ENCODE measurements around the gene HOXC11.
A peak's percentile ranks its signal among the peaks of the same experiment; 100 is the strongest.

The HOXC11 gene

DNA sequence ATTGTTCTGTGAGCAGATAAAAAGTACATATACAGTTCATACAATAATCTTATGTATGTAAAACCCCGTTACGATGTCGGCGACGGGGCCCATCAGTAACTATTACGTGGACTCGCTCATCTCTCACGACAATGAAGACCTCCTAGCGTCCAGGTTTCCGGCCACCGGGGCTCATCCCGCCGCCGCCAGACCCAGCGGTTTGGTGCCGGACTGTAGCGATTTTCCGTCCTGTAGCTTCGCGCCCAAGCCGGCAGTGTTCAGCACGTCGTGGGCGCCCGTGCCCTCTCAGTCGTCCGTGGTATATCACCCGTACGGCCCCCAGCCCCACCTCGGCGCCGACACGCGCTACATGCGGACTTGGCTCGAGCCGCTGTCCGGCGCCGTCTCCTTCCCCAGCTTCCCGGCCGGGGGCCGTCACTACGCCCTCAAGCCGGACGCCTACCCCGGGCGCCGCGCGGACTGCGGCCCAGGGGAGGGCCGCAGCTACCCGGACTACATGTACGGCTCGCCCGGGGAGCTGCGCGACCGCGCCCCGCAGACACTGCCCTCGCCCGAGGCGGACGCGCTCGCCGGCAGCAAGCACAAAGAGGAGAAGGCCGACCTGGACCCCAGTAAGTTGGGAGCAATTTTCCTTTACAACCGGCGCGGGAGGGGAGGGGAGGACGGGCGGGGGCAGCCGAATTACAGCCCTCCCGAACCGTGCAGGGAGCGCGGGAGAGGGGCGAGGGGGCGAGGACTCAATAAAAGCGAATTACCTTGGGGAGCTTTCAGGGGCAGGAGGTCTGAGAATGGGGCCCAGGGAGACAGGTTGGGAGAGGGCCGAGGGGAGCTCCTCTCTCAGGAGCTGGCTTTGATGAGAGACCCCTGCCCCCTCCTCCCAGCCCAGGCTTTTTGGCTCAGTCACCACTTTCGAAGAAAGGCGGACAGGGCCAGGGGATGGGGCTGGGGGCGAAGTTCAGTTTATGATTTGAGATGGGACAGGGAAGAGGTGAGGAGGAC, 27.5 kb downstream of the HOXC11 start, which contains the start of gene HOXC9:
TSS of gene HOXC9 (plus strand) at position 46 of the 999 bp plus-strand sequence. CDS start at position 74, 28 bp downstream.
- DNase-seq = no peak

DNA sequence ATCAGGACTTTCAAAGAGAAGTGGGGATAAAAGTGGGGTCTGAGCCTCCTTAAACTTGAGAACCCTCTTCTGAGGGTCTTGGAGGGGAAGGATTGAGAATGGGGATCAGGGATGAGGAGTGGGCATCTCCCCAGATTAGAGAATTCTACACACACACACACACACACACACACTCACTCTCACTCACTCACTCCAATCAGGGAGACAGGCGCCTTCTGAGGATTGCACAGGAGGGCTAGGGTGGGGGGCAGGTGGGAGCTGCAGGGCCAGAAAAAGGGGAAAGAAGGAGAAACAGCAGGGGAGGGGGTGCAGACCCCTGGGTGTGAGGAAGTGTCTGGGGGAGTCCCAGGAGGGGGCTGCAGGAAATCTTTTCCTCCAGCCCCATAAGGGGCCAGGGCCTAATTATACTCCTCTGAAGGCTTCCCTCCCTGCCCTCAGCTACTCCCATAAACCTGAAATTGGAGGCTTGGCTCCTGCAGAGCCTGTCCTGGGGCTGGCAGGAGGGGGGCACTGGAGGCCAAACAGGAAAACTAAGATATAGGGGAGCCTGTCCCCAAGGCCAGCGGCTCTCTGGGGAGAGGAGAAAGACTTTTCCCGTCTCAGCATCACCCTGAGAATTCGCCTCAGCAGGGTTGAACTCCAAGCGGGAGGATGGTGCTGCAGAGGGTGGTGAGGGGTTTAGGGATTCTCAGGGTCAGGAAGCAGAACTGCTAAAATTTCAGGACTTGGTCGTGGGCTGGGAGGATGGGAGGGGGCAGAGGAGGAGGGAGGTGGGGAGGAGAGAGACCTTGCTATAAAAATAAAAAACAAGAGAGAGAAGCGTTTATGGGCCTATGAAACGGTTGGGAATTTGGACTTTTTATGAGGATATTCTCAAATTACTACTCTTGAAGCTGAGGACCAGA, 28.6 kb downstream of the HOXC11 start:
- no peak for DNase-seq

DNA sequence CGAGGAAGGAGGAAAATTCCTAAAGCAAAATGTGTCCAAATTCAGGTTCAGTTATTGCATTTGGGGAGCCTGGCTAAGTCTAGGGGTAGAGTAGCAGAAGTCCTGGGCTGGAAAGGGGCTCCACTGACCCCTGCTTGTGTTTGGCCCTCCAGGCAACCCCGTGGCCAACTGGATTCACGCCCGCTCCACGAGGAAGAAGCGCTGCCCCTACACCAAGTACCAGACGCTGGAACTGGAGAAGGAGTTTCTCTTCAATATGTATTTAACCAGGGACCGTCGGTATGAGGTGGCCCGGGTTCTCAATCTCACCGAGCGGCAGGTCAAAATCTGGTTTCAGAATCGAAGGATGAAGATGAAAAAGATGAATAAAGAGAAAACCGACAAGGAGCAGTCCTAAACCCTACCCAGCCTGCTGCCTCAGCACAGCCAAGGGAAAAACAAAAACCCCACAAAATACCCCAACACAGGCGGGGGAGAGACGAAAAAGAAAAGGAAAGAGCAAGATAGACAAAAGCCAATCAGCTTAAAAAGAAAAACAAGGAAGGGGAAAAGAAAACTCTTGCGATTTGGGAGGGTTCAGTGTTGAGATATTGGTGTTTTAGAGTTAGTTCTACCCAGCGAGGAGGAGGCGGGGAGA, 29.5 kb downstream of the HOXC11 start:
- no peak for DNase-seq

DNA sequence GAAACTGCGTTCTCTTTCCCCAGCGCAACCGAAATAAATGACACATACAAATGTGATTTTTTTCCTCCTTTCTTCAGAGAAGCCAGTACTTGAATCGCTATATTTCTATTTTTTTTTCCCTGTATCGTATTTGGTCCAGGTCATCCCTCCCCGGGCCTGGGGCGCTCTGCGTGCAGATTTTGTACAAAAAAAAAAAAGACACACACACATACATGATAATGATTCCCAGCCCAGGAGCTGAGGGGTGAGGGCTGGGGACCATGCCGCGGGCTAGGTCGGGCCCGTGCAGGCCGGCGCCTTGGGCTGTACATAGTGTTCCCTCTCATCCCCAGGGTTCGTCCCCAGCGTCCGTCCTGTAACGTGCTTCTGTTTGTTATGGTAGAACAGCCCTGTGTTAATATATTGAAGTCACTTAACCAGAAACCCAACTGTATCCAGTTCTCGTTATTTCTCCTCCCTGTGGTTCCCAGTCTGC, 30.0 kb downstream of the HOXC11 start:
- DNase-seq = no peak

DNA sequence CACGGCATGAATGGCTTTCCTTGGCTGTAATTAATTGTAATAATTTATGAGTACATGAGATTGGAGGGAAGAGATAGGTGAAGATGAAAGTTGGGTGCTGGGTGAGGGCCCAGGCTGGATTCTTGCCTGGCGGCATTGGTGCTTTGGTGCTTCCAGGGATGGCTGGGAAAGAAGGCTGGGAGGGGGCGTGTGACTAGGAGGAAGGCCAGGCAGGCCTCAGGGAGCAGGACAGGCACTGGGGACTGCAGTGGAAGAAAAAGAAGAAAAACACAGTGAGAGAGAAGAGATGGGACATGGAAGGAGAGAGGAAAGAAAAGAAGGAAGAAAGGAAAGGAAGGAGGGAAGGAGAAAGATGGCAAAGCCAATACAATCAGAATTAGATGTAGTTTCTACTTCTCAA, 30.7 kb downstream of the HOXC11 start:
- no peak for DNase-seq

DNA sequence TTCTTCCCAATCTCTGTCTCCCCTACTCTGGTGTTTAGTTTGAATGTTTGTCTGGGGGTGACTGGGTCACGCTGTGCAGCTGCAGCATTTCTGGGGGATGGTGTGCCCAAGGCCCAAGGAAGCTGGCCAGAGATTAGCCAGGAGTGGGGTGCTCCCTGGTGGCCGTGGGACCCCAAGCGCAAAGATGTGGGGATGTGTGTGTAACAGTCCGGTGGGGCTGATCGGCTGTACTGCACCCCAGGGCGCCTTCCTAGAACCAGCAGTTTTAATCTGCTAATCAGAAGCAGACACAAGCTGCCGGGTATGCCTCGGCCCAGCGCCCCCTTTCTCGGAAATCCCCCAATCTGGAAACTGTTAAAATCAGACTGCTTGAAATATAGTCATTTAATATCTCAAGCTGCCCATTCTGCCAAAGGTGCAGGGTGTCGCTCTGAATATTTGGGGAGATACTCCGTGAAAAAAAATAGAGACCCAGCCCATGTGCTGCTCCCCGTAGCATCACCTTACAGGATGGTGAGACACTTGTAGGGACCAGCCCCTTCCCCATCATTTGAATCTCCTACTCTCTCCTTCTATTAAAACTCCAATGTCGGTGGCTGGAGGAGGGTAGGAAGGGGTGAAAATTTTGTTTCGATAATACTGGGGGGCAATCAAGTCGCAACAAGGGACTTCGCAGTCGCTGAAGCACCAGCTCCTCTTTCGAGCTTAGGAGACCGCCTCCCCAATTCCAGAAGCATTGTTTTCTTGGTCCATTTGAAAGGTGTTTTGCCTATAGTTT, 31.3 kb downstream of the HOXC11 start:
- no peak for DNase-seq

DNA sequence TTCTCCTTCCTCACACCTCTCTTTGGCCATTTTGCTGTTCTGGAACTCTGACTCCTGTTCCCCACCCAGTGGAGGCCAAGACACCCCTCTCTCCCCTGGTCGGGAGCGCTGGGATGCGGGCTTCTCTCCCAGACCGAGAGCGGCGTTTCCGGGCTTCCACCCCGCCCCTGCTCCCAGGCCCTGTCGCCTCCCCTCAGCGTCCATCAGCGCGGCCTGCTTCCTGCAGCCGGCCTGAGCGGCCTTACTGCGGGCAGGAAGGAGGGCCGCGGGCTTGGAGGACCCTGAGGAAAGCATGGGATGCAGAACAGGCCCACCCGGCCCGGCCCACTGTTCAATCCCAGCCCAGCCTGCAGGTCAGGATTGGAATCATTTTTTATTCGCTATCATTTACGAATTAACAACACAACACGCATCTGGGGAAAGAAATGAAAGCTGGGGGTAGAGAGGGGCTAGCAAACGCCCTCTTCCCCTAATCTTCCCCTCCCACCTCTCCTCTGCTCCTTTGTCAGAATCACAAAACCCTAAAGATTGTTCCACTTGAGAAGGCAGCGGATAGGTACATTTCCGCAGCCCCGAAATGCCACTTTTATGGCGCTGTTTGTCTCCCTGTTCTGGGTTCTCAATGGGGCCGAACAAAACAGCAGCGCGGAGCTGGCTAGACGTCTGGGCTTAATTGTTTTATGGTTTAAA, 32.1 kb downstream of the HOXC11 start:
- no peak for DNase-seq

DNA sequence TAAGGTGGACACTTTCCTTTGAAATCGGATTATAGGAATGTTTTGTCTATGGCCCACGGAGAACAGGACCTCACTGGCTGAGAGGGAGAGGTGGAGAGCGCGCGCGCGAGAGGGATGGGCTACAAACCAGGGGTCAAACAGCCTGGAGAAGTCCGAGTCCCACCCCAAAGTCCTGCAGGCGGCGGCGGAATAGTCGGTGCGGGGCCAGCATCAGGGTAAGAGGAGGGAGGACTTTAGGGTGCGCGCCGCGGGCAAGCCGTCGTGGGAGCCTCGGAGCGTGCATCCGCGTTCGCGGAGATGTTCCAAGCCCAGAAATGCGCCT, 32.6 kb downstream of the HOXC11 start:
- DNase-seq = no peak

DNA sequence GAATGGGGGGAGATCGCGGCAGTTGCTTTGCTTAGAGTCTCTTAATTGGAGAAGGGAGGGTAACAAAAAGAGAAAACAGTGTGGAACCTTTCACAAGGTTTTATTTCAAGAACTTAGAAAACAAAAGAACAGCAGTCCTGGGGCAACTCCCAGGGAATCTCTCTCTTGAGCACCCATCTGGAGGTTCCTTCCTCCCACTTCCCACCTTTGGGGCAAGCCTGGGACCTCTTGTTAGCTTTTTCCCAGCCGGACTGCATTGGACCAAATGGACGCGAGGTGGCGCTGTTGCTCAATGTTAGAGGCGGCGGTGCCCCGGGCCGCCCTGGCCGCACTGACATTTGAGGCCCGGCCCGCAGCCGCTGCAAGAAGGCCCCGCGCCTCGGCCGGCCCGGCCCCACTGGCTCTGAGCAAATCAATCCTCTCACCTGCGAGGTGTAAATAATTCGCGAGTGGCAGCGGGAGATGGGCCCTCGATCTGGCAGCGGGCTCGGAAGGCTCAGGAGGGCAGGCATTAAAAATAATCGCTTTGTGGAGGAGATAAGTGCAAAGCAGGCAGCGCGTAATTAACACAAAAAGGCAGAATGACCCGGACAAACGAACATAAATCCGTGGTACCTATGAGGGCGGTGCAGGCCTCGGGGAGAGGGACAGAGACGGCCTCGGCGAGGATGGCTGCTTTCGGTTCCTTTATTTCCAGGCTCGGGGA, 33.1 kb downstream of the HOXC11 start:
- DNase-seq = peak; percentile 75

DNA sequence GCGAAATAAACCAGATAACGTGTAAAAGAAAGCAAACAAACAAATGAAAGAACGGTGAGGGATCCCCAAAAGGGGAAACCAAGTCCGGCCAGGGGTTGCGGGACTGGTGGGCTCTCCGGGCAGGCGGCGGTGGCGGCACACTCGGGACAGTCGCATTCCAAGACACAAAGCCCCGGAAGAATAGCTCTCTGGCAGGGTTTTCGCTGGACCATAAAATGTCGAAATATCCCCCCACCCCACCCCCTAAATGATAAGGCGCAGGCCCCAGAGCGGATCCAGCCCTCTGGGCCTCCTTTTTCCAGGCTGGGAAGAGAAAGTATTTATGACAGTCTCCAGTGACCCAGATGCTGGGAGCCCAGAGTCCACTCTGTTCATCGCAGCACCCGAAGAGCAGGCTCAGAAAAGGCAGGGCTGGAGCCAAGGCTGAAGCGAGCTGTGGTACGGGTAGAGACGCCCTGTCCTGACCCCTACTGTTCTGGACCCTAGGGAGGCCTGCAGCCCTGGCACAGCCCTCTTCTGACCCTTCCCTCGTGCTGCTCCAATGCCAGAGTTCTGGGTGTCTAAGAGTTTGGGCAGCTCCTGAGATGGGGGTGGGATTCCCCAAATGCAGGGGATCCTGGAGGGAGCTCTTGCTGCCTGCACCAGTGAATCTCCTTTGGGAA, 33.8 kb downstream of the HOXC11 start:
- no peak for DNase-seq

DNA sequence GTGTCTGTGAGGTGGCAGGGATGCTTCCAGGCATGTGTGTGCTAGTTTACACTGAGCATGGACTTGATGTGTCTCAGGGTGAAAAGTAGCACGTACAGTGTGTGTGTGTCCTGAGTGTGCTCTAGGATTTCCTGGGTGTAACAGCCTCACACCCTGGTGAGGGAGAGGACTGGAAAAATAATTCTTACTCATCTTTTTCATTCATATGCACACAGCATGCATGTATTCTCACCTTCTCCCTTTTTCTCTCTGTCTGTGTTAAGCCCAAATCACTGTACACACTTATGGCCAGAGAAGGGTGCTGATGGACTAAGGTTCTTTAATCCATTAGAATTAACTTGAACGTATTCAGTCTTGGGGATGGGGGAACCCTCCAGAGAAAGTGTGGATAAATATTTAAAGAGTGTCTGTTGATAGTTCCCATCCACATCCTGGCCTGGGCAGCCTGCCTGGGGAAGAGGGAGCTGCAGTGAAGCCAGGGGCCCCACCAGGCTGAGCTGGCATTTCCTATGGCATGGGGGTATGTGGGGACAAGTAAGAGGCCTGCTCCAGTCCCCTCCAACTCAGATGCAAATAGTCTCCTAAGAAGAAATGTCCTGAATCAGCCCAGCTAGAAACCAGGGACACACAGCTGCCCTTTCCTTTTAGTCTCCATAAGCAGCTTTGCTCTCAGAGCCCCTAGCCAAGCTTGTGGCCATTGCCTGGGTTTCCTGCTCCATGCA, 34.8 kb downstream of the HOXC11 start:
- no peak for DNase-seq

DNA sequence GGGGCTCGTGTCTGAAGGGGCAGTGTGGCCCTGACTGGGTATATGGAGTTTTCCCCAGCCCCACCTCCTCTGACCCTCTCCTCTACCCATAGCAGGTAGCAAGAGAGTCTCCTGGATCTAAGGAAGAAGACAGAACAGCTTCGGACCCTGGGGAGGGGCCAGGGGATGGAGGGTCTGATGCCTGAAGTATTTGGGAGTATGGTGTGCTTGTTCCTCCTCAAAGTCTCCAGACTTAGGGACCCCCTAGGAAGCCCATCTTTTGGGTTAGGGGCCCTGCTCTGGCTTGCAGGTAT, 35.3 kb downstream of the HOXC11 start:
- no peak for DNase-seq

DNA sequence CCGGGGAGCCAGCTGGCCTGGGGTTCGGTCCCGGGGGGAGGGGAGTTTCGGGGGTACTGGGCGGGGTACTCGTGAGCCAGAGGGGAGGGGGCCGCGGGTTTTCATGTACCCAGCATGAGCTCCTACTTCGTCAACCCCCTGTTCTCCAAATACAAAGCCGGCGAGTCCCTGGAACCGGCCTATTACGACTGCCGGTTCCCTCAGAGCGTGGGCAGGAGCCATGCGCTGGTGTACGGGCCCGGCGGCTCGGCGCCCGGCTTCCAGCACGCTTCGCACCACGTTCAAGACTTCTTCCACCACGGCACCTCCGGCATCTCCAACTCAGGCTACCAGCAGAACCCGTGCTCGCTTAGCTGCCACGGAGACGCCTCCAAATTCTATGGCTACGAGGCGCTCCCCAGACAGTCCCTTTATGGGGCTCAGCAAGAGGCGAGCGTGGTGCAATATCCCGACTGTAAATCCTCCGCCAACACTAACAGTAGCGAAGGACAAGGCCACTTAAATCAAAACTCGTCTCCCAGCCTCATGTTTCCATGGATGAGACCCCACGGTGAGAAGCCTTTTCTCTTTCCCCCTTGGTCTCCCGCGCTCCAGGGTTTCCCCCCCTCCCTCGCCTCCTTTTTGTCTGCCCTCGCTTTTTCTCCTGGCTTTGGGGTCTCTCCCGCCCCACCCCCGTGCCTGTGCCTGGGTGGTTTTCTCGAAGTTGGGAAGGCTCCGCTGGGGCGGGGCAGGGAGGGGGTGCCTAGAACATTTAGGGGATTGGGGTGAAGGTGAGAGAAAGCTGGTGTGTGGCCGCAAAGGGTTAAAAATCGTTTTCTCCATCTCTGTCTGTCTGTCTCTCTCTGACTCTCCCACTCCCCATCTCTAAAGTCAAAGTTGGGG, 36.5 kb downstream of the HOXC11 start:
- DNase-seq = no peak

DNA sequence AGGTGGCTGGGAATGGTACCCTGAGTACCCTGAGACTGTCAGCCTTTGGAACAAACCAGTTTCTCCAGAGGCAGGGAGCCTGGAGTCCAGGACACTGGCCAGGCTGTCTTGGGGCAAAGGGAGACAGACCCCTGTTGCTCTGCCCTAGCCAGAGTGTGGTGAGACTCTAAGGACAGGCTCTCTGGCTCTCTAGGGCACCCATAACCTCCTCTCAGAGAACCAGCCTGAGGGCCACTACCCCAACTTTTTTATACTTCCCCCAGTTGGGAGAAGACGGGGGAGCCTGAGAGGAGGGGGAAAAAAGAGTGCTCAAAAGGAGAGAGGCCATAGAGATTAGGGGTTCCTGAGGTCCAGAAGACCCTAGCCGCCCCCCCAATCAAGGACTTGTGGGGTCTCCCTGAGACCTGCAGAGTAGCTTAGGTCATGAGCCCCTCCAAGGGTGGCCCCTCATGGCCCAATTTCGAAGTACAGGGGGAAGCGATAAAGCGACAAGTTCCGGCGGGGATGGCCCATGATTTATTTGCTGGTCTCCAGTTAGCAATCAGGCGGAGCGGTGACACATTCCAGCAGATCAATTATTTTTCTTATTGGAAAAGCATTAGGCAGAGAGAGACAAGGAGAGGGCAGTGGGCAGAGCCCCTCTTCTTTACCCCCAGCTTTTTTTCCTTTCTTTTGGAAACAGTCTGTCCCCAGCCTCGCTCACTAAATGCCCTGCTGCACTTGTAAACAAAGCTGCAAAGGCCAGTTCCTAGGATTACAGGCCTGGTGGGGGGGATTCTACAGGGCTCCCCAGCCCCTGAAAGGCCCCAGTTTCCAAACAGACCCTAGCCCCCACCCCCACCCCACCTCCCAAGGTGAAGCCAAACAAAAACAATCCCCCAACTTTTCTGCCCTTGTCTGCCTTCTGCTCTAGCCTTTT, 37.4 kb downstream of the HOXC11 start:
- no peak for DNase-seq

DNA sequence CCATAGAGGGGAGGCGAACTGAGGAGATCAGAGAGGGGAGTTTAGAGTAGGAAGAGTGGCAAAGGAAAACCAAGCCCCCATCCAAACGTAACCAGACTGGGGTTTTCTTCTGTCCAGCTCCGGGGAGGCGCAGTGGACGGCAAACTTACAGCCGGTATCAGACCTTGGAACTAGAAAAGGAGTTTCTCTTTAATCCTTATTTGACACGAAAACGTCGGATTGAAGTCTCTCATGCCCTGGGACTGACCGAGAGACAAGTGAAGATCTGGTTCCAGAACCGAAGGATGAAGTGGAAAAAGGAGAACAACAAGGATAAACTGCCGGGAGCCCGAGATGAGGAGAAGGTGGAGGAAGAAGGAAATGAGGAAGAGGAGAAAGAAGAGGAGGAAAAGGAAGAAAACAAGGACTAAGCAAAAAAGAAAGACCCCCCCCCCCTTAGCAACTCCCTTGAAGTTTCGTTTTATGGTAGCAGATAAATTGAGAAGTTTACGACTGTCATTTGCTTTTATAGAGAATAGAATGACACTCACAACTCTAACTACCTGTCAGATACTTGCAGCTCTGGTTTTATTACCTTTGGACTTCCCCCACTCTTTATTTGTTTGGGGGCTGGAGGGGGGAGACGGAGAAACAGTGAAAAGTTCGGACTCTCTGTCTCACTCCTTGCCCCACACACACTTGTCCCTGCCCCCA, 38.2 kb downstream of the HOXC11 start:
- DNase-seq = no peak

DNA sequence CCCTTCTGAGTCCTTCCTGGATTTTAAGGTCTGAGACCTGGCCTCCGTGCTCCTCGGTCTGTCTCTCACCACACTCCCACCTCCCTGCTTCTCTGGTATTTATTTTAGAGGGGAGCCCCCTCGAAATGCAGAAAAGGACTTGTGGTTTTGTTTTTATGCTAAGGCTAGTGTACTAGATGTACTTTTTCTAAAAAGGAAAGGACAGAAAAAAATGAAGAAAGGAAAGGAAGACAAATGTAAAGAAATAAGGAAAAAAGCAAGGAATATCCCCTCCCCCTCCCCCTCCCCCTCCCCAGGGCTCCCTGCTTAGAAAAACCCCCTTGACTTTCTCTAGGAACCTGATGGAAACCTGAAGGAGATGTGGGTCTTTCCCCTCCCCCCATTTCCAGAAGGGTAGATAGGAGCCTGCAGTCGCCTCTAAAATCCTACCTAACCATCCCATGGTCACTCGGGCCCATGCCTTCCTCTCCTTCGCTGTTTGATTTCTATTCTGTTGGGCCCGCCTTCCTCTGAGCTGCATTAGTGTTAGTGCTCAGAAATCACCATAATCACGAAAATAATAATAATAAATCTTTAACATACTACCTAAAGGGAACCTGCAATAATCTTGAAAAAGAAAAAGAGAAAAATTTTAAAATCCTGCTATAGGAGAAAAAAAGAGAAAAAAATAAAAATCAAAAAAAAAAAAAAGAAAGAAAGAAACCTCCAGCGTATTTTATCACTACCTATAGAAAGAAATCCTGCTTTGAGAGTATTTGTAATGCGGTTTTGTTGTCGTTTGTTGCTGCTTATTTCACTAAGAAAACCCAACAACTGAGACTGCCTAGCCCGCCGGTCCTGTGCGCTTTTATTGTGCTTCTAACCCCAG, 39.0 kb downstream of the HOXC11 start:
- no peak for DNase-seq

All from activated CD4-positive, alpha-beta T cell treated with anti-CD3 and anti-CD28 coated beads for 1 hour (primary cell).